ENCODE measurements around the gene ZNF598. TPM values are rescaled to one million over a fixed set of nuclear protein-coding genes. Genes with fewer than 3 reads are reported as not detected.

ZNF598 gene
- 43.2 to 63.7 TPM (median 58.6 TPM) in 5 replicates for total RNA-seq (2022; extraction: Qiagen RNA extraction)

DNA sequence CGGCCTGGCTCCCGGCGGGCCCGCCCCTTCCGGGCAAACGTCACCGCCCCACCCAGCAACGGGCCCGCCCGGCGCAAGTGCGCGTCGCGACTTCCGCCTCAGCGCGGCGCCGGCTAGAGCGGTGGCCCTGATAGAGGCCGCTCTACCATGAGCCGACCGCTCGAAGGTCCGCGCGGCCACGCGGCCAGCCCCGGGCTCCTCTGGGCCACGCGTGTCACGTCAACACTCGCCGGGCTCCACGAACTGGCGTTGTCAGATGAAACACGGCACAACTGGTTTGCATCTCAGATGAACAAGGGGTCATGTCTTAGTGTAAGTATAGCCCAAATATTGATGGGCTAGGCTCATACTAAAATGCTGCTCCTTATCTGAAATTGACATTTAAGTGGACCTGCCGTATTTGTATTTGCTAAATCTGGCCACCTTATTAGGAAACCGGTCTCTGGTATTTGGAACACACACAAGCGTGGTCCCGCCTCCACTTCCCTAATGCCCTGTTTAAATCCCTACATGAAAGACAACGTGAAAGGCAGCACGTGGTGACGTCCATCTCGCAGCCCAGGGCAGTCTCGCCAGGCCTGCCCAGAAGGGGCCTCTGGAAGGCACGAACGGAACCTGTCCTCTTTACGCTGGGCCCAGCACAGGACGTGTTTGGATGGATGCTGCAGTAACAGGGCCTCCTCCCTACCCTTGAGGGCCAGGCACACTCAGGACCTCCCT, at the start of gene ZNF598:
Gene ZNF598, minus strand, starts transcription at position 31 of the 720 bp plus-strand sequence.

GRCh38 chr16:2047330-2048115, 37.9 kb upstream of the ZNF598 start, which contains the start of the genes NTHL1 and TSC2:
NTHL1 (minus strand) TSS chr16:2047834; CDS start chr16:2047823, 11 bp downstream.
TSC2 (plus strand) TSS chr16:2047985; CDS start chr16:2048616, 631 bp downstream.

DNA sequence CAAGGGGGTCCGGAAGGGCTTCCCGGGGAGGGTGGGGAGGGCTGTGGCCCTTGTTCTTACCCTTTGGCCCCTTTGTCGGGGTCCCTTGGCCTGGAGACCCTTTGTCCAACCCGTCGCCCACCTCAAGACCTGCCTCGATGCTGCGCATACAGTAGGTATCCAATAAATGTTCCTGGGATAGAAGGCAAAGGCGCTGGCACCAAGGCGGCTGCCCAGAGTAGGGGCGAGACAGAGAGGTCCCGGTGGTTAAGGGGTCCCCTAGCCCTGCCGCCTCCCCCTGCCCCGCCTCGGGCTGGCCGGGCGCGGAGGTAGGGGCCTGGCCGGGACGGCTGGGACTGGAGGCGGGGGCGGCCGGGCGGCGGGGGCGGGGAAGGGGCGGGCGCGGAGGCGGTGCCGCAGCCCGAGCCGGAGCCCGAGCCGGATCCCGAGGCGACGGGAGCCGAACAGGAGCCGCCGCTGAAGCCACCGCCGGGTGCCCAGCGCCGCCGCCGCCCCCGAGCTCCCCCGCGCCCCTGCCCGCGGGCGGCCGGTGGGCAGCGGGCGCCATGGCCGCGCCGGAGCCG, 16.9 kb upstream of the ZNF598 start, which contains the start of gene NHERF2:
Gene NHERF2, plus strand, starts transcription at position 442 of the 563 bp plus-strand sequence. Its CDS starts 104 bp downstream, at position 546.

GRCh38 chr16:2019518-2019920, 9.9 kb upstream of the ZNF598 start, which contains the start of gene NPW:
NPW (plus strand) TSS chr16:2019785.

DNA sequence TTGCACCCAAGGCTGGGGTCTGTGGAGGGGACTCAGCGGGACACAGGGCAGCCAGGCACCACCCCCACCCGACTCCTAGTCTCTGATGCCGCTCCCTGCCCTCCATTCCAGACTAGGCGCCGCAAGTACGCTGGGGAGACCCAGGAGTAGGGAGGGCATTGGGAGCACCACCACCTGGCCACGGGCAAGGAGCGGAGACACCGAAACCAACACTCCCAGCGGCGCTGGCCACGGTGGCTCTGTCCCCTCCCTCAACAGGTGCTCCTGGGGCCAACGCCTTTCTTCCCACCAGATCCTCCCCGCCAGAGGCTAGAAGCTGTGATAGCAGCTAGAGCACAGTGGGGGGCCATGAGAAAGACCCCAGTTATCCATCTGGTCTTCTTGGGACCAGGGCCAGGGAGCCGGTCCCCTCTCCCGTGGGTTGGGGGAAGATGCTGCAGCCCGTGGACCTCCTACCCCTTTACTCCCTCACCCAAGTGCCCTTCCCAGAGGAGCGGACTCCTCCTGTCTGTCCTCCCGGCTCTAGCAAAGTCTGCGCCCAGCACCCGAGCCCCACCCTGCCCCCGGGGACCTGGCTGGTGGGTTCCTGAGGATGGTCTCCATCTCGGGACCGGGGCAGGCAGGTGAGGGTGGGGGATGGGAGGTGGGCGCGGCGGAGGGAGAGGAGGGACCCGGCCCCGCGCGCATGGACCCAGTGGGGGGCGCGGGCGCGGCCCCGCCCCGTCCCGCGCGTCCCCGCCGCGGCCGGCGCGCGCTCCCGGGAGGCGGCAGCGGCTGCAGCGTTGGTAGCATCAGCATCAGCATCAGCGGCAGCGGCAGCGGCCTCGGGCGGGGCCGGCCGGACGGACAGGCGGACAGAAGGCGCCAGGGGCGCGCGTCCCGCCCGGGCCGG, 20.2 kb downstream of the ZNF598 start, which contains the start of gene SYNGR3:
Gene SYNGR3, plus strand, starts transcription at position 762 of the 892 bp plus-strand sequence. CDS start 133 bp downstream, outside the sequence.

DNA sequence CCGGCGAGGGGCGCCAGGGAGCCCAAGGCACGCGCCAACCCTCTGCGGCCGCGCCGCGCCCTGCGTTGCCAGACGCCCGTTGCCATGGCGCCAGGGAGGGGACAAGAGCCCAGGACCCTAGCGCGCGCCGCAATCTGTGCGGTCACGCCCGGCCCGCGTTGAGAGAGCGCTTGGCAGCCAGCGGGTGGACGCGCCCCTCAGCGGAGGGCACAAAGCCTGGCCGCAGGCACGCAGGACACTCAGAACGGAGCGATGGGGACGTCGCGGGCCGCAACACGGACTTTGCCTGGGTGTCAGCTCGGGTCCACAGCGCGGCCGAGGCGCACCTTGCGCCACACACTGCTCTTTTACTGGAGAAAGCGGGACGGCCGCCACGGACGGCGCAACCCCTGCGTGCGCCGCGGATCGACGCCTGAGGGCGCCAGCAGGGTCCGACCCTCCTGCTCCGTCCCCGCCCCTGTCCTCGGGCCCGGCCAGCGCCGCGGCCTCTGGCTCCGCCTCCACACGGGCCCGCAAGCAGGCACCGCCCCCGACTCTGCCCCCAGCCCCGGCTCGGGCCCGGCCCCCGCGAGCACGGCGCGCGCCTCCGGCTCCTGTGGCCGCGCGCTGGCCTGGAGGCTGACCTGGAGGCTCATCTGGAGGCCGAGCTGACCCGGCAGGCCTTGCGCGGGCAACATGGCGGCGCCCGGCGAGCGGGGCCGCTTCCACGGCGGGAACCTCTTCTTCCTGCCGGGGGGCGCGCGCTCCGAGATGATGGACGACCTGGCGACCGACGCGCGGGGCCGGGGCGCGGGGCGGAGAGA, 25.9 kb downstream of the ZNF598 start, which contains the start of gene GFER:
Gene GFER, plus strand, starts transcription at position 650 of the 803 bp plus-strand sequence. Its CDS starts 26 bp downstream, at position 676.

DNA sequence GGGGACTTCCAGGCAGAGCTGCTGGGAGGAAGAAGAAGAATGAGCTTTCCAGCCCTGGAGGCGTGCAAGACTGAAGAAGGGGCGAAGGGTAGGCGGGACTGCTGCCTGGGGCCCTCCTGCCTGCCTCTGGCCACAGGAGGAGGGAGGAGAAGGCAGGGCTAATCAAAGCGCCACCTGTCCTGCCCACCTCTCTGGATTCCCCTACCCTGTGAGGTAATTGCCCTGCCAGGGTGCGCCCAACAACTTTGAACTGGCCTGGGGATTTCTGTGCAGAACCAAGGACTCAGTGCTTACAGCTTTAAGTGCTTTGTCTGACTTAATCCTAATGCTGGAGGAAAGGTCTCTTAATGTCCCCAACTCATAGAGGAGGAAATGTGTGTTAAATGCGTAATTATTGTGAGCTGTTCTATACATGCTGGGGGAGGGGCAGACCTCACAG, 28.2 kb downstream of the ZNF598 start, which contains the start of gene NOXO1:
Gene NOXO1, minus strand, starts transcription at position 72 of the 439 bp plus-strand sequence. CDS start 290 bp downstream, outside the sequence.

DNA sequence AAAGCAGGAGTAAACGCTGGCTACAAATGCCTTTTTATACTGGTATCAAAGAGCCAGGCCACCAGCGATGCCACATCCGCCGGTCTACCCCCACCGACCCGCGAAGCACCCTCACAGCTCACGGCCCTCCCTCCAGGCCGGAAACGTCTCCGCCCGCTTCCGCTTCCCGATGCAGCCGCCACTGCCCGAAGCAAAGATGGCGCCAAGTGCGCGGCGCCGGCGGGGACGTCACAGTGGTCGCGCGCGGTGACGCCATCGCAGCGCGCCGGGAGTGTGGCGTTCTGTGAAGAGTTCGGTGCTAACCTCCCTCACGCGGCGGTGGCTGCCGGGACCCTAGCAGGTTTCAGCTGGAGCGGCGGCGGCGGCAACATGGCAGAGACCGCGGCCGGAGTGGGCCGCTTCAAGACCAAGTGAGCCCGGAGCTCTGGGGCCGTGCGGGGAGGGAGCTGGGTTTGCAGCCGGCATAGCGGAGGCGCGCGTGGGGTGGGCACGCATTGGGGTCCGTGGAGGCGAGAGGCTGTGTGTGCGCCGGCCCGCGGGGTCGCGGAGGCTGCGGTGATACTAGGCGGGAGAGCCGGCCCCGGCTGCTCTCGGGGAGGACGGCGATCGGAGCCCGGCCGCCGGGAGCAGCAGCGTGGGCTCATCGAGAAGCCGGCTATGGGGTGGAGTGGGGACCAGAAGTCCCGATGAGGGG, 37.7 kb downstream of the ZNF598 start, which contains the start of gene TBL3:
Gene TBL3, plus strand, starts transcription at position 258 of the 694 bp plus-strand sequence. Its CDS starts 112 bp downstream, at position 370.

DNA sequence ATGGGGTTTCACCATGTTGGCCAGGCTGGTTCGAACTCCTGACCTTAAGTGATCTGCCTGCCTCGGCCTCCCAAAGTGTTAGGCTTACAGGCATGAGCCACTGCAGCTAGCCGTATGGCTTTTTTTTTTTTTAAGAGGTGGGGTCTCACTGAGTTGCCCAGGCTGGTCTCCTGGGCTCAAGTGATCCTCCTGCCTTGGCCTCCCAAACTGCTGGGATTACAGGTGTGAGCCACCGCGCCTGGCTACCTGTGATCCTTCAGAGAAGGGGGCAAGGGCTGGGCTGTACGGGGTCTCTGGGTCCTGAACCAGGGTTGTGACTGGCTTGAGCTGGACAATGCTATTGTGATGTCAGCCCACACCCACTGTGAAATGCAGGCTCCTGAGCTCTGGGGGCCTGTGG, 43.2 kb downstream of the ZNF598 start, which contains the start of gene RNF151:
Gene RNF151, plus strand, starts transcription at position 397 of the 400 bp plus-strand sequence. CDS start 26 bp downstream, outside the sequence.

DNA sequence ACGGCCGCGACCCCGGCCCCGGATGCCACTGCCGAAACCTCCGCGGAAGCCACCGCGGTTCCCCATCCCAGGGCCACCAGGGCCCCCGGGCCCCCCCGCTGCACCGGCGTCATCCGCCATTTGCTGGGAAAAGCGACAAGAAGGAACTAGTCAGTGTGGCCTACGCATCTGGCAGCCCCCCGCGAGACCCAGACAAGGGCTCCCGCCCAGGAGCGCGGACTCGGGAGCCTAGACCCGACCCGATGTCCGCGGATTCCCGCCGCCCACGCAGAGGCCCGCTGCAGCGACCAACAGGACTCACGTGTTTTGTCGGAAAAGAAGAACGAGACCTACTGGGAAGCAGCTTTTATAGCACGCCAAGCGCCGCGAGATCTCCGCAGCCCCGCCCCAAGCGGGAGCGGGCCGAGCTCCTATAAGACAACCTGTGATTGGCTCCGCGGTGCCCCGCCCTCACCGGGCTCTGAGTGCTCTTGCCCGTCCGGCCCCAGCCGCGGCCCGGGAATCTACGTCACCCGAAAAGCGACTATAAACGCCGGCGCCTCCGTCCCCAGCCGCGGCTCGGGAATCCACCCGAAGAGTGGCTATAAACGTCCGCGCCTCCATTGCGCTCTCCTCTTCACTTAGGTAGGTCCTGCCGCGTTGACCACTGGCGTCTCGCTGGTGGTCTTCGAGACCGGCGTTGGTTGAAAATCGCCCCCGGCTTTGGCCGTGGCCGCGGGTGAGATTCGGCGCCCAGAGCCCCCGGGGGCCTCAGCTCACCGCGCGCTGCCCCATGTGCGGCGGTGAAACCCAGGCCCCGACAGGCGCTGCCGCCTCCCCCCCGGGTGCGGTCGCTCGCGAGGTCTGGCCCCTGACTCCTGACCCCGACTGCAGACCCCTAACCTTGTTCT, 44.9 kb downstream of the ZNF598 start, which contains the start of gene RPS2:
Gene RPS2, minus strand, starts transcription at position 321 of the 890 bp plus-strand sequence. Its CDS starts 201 bp downstream, at position 120.

DNA sequence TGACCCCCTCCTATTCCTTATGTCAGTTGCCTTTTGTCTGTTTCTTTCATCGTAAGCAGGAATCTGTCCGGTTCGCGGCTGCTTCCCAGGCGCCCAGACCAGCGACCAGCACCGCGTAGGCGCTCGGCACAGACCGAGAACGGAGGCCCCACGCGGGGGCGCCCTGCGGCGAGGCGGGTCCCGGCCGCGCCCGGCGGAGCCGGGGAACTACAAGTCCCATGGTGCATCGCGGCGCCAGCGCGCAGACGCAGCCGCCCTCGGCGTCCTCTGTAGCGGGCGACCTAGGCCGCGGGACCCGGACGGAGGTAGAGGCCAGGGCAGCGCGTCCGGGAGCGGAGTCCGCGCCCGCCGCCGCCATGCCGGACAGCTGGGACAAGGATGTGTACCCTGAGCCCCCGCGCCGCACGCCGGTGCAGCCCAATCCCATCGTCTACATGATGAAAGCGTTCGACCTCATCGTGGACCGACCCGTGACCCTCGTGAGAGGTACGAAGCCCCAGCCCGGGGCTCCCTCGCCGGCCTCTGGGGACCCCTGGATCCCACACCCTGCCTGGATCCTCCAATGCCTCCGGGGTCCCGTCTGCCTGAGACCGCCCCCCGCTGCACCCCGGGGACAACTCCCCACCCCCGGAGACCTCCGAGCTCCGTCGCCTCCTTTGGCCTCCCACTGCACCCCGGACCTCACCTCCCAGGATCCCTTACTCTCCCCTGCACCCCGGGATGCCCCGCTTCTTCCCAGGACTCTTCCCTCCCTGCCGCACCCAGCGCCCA, 50.2 kb downstream of the ZNF598 start, which contains the start of gene NDUFB10:
Gene NDUFB10, plus strand, starts transcription at position 270 of the 771 bp plus-strand sequence. Its CDS starts 87 bp downstream, at position 357.

Other genes with a start within 250 kb of the ZNF598 start
- gene NME3, start 238.3 kb downstream of the ZNF598 start, total RNA-seq (2022; extraction: Qiagen RNA extraction): 31.2 to 64.7 TPM (median 62.4 TPM) in 5 replicates
- gene EME2, start 237.0 kb downstream of the ZNF598 start, total RNA-seq (2022; extraction: Qiagen RNA extraction): 6.0 to 12.0 TPM (median 10.0 TPM) in 5 replicates
- gene MRPS34, start 236.7 kb downstream of the ZNF598 start, total RNA-seq (2022; extraction: Qiagen RNA extraction): 168 to 282 TPM (median 245 TPM) in 5 replicates
- gene SPSB3, start 227.2 kb downstream of the ZNF598 start, total RNA-seq (2022; extraction: Qiagen RNA extraction): 17.2 to 28.9 TPM (median 24.8 TPM) in 5 replicates
- 53.4 to 92.2 TPM (median 81.1 TPM) in 5 replicates for gene NUBP2, start 226.9 kb downstream of the ZNF598 start, total RNA-seq (2022; extraction: Qiagen RNA extraction)
- gene IGFALS, start 216.1 kb downstream of the ZNF598 start, total RNA-seq (2022; extraction: Qiagen RNA extraction): 0.06 to 0.10 TPM (median 0.06 TPM) in 3 of 5 replicates, not detected in the others
- 56.2 to 70.5 TPM (median 67.0 TPM) in 5 replicates for gene HAGH, start 183.0 kb downstream of the ZNF598 start, total RNA-seq (2022; extraction: Qiagen RNA extraction)
- 43.1 to 50.4 TPM (median 48.4 TPM) in 5 replicates for gene FAHD1, start 182.6 kb downstream of the ZNF598 start, total RNA-seq (2022; extraction: Qiagen RNA extraction)
- gene MEIOB, start 137.7 kb downstream of the ZNF598 start, total RNA-seq (2022; extraction: Qiagen RNA extraction): 1.1 to 1.9 TPM (median 1.4 TPM) in 5 replicates
- gene HS3ST6, start 91.4 kb downstream of the ZNF598 start, total RNA-seq (2022; extraction: Qiagen RNA extraction): 1.5 to 3.1 TPM (median 2.8 TPM) in 5 replicates
- 34.0 to 45.3 TPM (median 40.5 TPM) in 5 replicates for gene MSRB1, start 66.6 kb downstream of the ZNF598 start, total RNA-seq (2022; extraction: Qiagen RNA extraction)
- gene RPL3L, start 55.1 kb downstream of the ZNF598 start, total RNA-seq (2022; extraction: Qiagen RNA extraction): 0.07 to 0.13 TPM in 2 of 5 replicates, not detected in the others
- gene NDUFB10, start 50.3 kb downstream of the ZNF598 start, total RNA-seq (2022; extraction: Qiagen RNA extraction): 241 to 346 TPM (median 257 TPM) in 5 replicates
- 3,564 to 5,547 TPM (median 5,202 TPM) in 5 replicates for gene RPS2, start 45.0 kb downstream of the ZNF598 start, total RNA-seq (2022; extraction: Qiagen RNA extraction)
- gene RNF151, start 43.0 kb downstream of the ZNF598 start, total RNA-seq (2022; extraction: Qiagen RNA extraction): not detected in 5 replicates
- 31.8 to 43.4 TPM (median 38.1 TPM) in 5 replicates for gene TBL3, start 37.8 kb downstream of the ZNF598 start, total RNA-seq (2022; extraction: Qiagen RNA extraction)
- 0.19 to 0.38 TPM (median 0.26 TPM) in 4 of 5 replicates, not detected in the other for gene NOXO1, start 28.4 kb downstream of the ZNF598 start, total RNA-seq (2022; extraction: Qiagen RNA extraction)
- 25.8 to 46.2 TPM (median 44.5 TPM) in 5 replicates for gene GFER, start 25.6 kb downstream of the ZNF598 start, total RNA-seq (2022; extraction: Qiagen RNA extraction)
- 6.5 to 9.5 TPM (median 7.7 TPM) in 5 replicates for gene SYNGR3, start 19.9 kb downstream of the ZNF598 start, total RNA-seq (2022; extraction: Qiagen RNA extraction)
- gene NPW, start 10.0 kb upstream of the ZNF598 start, total RNA-seq (2022; extraction: Qiagen RNA extraction): 0.52 to 0.94 TPM (median 0.70 TPM) in 5 replicates
- 40.1 to 62.6 TPM (median 58.3 TPM) in 5 replicates for gene NHERF2, start 17.1 kb upstream of the ZNF598 start, total RNA-seq (2022; extraction: Qiagen RNA extraction)
- 34.2 to 50.8 TPM (median 47.0 TPM) in 5 replicates for gene NTHL1, start 38.0 kb upstream of the ZNF598 start, total RNA-seq (2022; extraction: Qiagen RNA extraction)
- gene TSC2, start 38.2 kb upstream of the ZNF598 start, total RNA-seq (2022; extraction: Qiagen RNA extraction): 29.8 to 45.0 TPM (median 38.0 TPM) in 5 replicates
- gene PKD1, start 126.1 kb upstream of the ZNF598 start, total RNA-seq (2022; extraction: Qiagen RNA extraction): 33.0 to 58.8 TPM (median 49.3 TPM) in 5 replicates
- gene RAB26, start 138.8 kb upstream of the ZNF598 start, total RNA-seq (2022; extraction: Qiagen RNA extraction): 2.4 to 4.2 TPM (median 3.9 TPM) in 5 replicates
- gene TRAF7, start 146.0 kb upstream of the ZNF598 start, total RNA-seq (2022; extraction: Qiagen RNA extraction): 34.7 to 54.8 TPM (median 48.4 TPM) in 5 replicates
- 0.33 to 1.1 TPM (median 0.49 TPM) in 5 replicates for gene CASKIN1, start 186.8 kb upstream of the ZNF598 start, total RNA-seq (2022; extraction: Qiagen RNA extraction)
- 39.5 to 58.7 TPM (median 48.6 TPM) in 5 replicates for gene MLST8, start 195.6 kb upstream of the ZNF598 start, total RNA-seq (2022; extraction: Qiagen RNA extraction)
- 2.6 to 6.1 TPM (median 5.7 TPM) in 5 replicates for gene BRICD5, start 201.0 kb upstream of the ZNF598 start, total RNA-seq (2022; extraction: Qiagen RNA extraction)
- gene PGP, start 205.0 kb upstream of the ZNF598 start, total RNA-seq (2022; extraction: Qiagen RNA extraction): 16.2 to 35.5 TPM (median 34.1 TPM) in 5 replicates
- 18.6 to 29.6 TPM (median 27.2 TPM) in 5 replicates for gene E4F1, start 213.8 kb upstream of the ZNF598 start, total RNA-seq (2022; extraction: Qiagen RNA extraction)
- gene DNASE1L2, start 226.6 kb upstream of the ZNF598 start, total RNA-seq (2022; extraction: Qiagen RNA extraction): 0.77 to 2.0 TPM (median 1.3 TPM) in 5 replicates
- 44.3 to 102 TPM (median 91.5 TPM) in 5 replicates for gene ECI1, start 241.8 kb upstream of the ZNF598 start, total RNA-seq (2022; extraction: Qiagen RNA extraction)

Measured in A549 treated with Mapracorat at 1 μM for 4 hours (cell line).